ENCODE measurements around the gene ACAP3. TPM values are rescaled to one million over a fixed set of nuclear protein-coding genes. Genes with fewer than 3 reads are reported as not detected.

Gene ACAP3
- total RNA-seq, 1 experiment from 2014 or later: 27.4 TPM

- DNase-seq: peak; percentile 58 to 71
- no peak overlapping the region for H3K27ac ChIP-seq
- no peaks in the 10 kb centered on the region for H3K36me3 ChIP-seq
- H3K27me3 ChIP-seq: no peaks in the 10 kb centered on the region
- H3K4me1 ChIP-seq: peaks cover 15% of the 10 kb centered on the region
- no peaks in the 10 kb centered on the region for H3K9me3 ChIP-seq (replicated peaks)
- H3K4me3 ChIP-seq: peak overlapping the region; percentile 78
These were observed 40.1 kb upstream of the ACAP3 start for GRCh38 chr1:1347663-1348419.

DNA sequence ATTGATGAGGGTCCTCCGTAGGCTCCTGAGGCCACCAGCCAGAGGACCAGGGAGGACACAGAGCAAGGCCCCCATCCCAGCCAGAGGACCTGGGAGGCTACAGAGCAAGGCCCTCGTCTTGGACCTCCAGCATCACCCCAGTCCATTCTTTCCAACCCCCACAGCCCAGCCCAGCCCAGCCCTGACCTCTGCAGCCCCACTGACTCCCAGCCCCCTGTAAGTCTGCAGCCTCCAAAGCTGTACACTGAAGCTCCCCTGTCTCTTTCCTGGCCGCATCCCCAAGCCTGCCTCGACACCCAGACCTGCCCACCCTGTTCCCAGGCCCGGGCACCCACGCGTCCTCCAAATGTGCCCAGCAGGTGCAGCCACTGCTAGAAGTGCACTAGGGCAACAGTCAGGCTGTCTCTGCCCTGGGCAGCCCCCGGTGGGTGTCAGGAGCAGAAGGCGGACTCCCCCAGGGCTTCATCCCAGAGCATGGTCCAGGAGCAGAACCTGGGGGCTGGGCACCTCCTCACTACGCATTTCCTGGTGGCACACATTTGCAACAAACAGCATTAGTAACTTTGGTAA, 39.4 kb upstream of the ACAP3 start:
- no peaks in the 10 kb centered on the region for H3K27me3 ChIP-seq
- H3K9me3 ChIP-seq (replicated peaks): no peaks in the 10 kb centered on the region
- no peaks in the 10 kb centered on the region for H3K36me3 ChIP-seq
- H3K27ac ChIP-seq: no peak overlapping the region
- peaks cover 8% of the 10 kb centered on the region for H3K4me1 ChIP-seq
- no peak overlapping the region; the same call in 1 of the 2 replicates for H3K4me3 ChIP-seq
- DNase-seq: no peak

DNA sequence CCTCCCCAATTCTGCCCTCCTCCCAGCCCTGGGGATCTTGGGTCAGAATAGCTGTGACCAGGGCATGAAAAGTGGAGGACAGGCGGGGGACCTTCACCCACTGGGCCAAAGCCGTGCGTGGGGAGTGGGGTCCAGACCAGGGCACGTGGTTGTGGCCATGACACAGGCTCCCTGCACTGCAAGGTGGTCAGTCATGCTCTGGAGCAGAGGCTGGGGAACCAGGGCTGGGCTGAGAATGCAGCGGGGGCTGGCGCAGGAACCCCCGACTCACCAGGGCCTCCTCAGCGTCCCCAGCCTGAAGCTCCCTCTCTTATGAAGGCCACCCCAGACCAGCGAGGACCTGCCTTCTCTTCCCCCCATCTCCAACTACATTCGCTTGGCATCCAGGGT, 38.8 kb upstream of the ACAP3 start:
- DNase-seq: no peak
- H3K4me1 ChIP-seq: peaks cover 2% of the 10 kb centered on the region
- H3K36me3 ChIP-seq: no peaks in the 10 kb centered on the region
- no peaks in the 10 kb centered on the region for H3K27me3 ChIP-seq
- H3K4me3 ChIP-seq: no peak overlapping the region
- no peaks in the 10 kb centered on the region for H3K9me3 ChIP-seq (replicated peaks)
- H3K27ac ChIP-seq: no peak overlapping the region

GRCh38 chr1:1345860-1346500, 38.2 kb upstream of the ACAP3 start:
- no peak for DNase-seq
- Histone ChIP-seq H3K36me3 (peaks cover 3% of the 10 kb centered on the region; the same call in 1 of the 2 replicates), H3K4me3 (no peak overlapping the region), H3K9me3 (replicated peaks) (no peaks in the 10 kb centered on the region), H3K27ac (no peak overlapping the region), H3K4me1 (no peaks in the 10 kb centered on the region; the same call in 1 of the 2 replicates), H3K27me3 (no peaks in the 10 kb centered on the region)

- Histone ChIP-seq H3K27me3 (no peaks in the 10 kb centered on the region), H3K4me3 (no peak overlapping the region), H3K27ac (no peak overlapping the region), H3K9me3 (replicated peaks) (no peaks in the 10 kb centered on the region), H3K36me3 (peaks cover 6% of the 10 kb centered on the region; the same call in 1 of the 2 replicates), H3K4me1 (no peaks in the 10 kb centered on the region; the same call in 1 of the 2 replicates)
- no peak for DNase-seq
These were observed 37.7 kb upstream of the ACAP3 start for GRCh38 chr1:1345384-1345783.

- Histone ChIP-seq H3K27me3 (no peaks in the 10 kb centered on the region), H3K36me3 (peaks cover 6% of the 10 kb centered on the region; the same call in 1 of the 2 replicates), H3K4me3 (no peak overlapping the region), H3K4me1 (no peaks in the 10 kb centered on the region; the same call in 1 of the 2 replicates), H3K27ac (no peak overlapping the region), H3K9me3 (replicated peaks) (no peaks in the 10 kb centered on the region)
- DNase-seq: no peak
These were observed 37.1 kb upstream of the ACAP3 start for GRCh38 chr1:1344655-1345361.

DNA sequence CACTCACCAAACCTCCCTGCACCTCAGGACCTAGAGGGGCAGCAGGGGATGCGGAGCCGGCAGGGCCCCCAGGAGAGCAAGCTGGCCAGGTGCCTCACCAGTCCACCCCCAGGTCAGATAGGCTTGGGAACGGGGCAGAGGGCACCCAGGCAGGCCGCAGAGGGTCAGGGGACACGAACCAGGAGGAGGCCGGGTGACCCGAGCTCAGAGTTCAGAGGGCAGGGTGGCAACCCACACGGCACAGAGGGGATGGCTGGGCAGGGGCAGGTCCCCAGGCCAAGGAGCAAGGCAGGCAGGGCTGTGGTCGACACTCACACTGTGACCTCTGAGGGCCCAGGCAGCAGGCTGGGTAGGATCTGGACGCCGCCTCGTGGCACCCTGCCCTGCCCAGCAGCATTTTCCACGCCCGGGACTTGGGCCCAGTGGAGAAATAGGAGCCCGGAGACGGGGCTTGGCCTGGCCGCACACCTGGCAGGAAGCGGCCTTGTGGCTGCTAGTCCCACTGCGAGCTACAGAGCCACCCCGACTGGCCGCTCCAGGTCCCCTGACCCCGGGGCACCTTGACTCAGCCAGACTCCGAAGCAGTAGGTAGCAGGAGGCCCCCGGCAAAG, 36.2 kb upstream of the ACAP3 start:
- no peak overlapping the region for H3K27ac ChIP-seq

GRCh38 chr1:1342584-1343115, 34.9 kb upstream of the ACAP3 start:
- Histone ChIP-seq H3K27ac (no peak overlapping the region), H3K4me1 (no peaks in the 10 kb centered on the region; the same call in 1 of the 2 replicates), H3K27me3 (no peaks in the 10 kb centered on the region), H3K4me3 (no peak overlapping the region), H3K9me3 (replicated peaks) (no peaks in the 10 kb centered on the region), H3K36me3 (peaks cover 12% of the 10 kb centered on the region)
- no peak for DNase-seq

More for the DNA sequence above, 36.2 kb upstream of the ACAP3 start:
- H3K9me3 ChIP-seq (replicated peaks): no peaks in the 10 kb centered on the region
- no peak overlapping the region for H3K4me3 ChIP-seq
- peaks cover 6% of the 10 kb centered on the region; the same call in 1 of the 2 replicates for H3K36me3 ChIP-seq
- no peaks in the 10 kb centered on the region for H3K27me3 ChIP-seq
- no peaks in the 10 kb centered on the region; the same call in 1 of the 2 replicates for H3K4me1 ChIP-seq
- no peak for DNase-seq

GRCh38 chr1:1342061-1342562, 34.4 kb upstream of the ACAP3 start:
- Histone ChIP-seq H3K27me3 (no peaks in the 10 kb centered on the region), H3K4me3 (no peak overlapping the region), H3K27ac (no peak overlapping the region), H3K36me3 (peaks cover 12% of the 10 kb centered on the region), H3K9me3 (replicated peaks) (no peaks in the 10 kb centered on the region), H3K4me1 (no peaks in the 10 kb centered on the region; the same call in 1 of the 2 replicates)
- no peak for DNase-seq

DNA sequence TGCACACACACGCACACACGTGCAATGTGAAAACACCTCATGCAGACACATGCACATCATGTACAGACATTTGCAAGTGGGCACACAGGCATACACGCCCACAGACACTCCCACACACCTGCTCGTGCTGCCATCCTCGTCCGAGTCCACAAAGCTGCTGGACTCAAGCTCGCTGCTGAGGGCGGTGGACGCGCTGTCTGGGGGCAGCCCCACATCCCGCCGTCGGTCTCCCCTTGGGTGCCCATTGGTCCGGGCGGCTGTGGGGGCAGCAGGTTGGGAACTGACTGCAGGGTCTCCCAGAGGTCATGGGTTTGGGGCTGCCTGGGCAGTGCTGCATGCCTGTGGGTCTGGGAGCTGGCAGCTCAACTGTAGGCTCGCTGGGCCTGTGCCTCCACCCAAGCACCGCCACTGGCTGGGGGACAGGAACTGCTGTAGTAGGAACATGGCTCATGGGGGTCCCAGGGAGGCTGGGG, 33.9 kb upstream of the ACAP3 start:
- H3K9me3 ChIP-seq (replicated peaks): no peaks in the 10 kb centered on the region
- H3K27ac ChIP-seq: no peak overlapping the region
- peaks cover 12% of the 10 kb centered on the region for H3K36me3 ChIP-seq
- no peak for DNase-seq
- H3K4me1 ChIP-seq: no peaks in the 10 kb centered on the region; the same call in 1 of the 2 replicates
- no peak overlapping the region for H3K4me3 ChIP-seq
- H3K27me3 ChIP-seq: no peaks in the 10 kb centered on the region

DNA sequence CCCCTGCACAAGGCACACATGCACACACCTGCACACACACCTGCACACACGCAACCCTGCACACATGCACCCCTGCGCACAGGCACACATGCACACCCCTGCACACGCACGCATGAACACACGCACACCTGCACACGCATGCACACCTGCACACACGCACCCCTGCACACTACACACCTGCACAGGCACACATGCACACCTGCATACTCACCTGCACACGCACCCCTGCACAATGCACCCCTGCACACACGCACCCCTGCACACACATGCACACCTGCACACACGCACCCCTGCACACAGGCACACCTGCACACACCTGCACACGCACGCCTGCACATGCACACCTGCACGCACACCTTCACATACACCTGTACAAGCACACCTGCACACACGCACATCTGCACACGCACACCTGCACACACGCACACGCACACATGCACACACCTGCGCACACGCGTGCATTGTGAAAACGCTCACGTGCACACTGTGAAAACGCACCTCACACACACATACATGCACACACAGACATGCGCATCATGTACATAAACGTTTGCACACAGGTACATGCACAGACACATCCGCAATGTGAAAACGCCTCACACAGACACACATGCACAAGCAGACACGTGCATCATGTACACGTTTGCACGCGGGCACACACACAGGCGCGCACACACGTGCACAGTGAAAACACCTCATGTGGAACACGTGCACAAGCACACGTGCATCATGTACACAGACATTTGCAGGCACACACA, 33.2 kb upstream of the ACAP3 start:
- no peak for DNase-seq
- no peaks in the 10 kb centered on the region for H3K9me3 ChIP-seq (replicated peaks)
- H3K4me3 ChIP-seq: no peak overlapping the region
- no peaks in the 10 kb centered on the region; the same call in 1 of the 2 replicates for H3K4me1 ChIP-seq
- peaks cover 12% of the 10 kb centered on the region for H3K36me3 ChIP-seq
- H3K27me3 ChIP-seq: no peaks in the 10 kb centered on the region
- H3K27ac ChIP-seq: no peak overlapping the region

GRCh38 chr1:1340185-1340584, 32.5 kb upstream of the ACAP3 start:
- H3K27ac ChIP-seq: no peak overlapping the region
- no peak overlapping the region for H3K4me3 ChIP-seq
- no peaks in the 10 kb centered on the region for H3K27me3 ChIP-seq
- H3K36me3 ChIP-seq: peaks cover 12% of the 10 kb centered on the region
- DNase-seq: no peak
- H3K9me3 ChIP-seq (replicated peaks): no peaks in the 10 kb centered on the region
- no peaks in the 10 kb centered on the region; the same call in 1 of the 2 replicates for H3K4me1 ChIP-seq

DNA sequence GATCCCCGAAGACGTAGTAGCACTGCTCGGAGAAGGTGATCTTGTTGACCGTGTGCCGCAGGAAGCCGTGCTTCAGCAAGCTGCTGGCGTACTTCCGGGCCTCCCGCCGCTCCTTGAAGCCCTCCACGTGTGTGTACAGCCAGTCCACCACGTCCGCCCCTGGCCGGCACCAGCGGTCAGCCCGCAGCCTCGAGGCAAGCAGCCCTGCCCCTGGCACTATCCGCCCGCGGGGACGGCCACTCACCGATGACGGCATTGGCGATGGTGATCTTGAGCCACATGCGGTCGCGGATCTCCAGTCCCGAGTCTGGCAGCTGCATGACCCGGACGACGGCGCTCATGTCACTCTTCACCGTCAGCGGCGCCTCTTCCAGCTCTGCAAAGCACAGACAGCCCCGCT, 30.5 kb upstream of the ACAP3 start:
- H3K9me3 ChIP-seq (replicated peaks): no peaks in the 10 kb centered on the region
- no peak overlapping the region for H3K4me3 ChIP-seq
- no peaks in the 10 kb centered on the region for H3K27me3 ChIP-seq
- no peaks in the 10 kb centered on the region; the same call in 1 of the 2 replicates for H3K4me1 ChIP-seq
- H3K27ac ChIP-seq: no peak overlapping the region
- no peak for DNase-seq
- peaks cover 12% of the 10 kb centered on the region for H3K36me3 ChIP-seq
